Stimulated activated CD4-positive, alpha-beta T cell treated with anti-CD3 and anti-CD28 coated beads, TNF-alpha, amount 100 ng/mL, for 1 hour (primary cell): ENCODE measurements around the gene TRIM8.

Source experiments
- DNase-seq, 3 donors: peaks; one replicate each; pipeline ENCODE4 v3.0.0-alpha.2; 2020; ENCODE audit warnings: low read depth in 3 of 3, low spot score in 1 of 3

TRIM8 gene

DNA sequence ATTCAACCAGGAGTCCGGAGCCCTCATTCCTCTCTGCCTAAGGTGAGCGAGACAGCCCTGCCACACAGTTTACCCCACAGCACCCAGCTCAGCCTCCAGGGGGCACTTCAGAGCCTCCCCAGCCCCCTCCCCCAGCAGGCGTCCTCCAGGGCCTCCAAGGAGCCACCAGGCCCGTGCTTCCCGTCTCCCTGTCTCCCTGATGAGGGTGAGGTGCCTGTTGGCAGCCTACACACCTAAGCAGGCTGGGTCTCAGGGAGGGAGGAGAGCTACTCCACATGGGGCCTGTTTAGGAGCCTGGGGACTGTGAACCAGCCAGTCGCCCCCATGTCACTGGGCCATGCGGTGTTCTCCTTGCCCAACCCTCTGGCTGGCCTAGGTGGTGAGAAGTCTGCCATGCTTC is 28.9 kb upstream of the TRIM8 start:
- DNase-seq, result no peak

DNA sequence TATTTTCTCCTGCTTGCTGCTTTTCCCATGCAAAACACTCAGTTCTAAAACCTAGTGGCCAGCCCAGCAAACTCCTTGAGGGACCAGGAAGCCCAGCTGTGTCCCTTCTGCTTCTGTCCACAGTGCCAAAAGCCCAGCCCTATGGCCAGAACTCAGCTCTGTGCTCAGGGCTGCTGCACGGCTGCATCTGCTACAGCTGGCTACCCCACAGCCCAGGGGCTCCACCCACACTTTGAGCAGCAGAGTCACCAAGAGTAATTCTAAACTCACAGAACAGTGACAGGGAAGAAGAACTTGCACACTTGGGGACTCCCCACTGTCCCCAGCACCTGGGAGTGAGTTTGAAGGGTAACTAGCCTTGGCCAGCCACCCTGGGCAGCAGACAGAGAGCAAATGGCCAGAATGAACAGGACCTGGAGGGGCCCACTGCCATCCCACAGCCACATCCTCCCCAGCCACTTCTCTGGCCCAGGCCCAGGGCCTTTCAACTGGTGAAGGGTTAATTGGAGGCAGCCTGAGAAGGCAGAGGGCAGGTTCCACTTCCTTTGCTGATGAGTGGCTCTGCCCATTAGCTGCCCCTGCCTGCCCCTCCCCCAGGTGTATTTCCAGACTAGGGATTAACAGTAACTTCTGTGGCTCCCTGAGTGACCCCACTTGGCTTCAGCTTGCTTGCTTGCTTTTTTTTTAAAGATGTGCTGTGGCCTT is 28.1 kb upstream of the TRIM8 start:
- DNase-seq, result no peak

DNA sequence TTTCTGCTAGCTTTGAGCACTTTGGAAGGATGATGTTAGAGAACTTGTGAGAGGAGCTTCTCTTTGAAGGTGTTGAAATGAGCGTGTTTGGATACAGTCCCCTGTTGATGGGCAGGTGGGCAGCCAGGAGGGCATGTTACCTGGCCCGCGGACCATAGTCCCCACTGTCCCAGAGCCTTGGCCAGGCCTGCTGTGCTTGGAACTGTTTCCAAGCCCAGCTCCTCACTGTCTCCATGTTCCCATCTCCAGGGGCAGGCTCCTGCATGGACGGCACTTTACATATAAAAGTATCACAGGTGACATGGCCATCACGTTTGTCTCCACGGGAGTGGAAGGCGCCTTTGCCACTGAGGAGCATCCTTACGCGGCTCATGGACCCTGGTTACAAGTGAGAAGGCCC is 27.2 kb upstream of the TRIM8 start:
- DNase-seq, result no peak

DNA sequence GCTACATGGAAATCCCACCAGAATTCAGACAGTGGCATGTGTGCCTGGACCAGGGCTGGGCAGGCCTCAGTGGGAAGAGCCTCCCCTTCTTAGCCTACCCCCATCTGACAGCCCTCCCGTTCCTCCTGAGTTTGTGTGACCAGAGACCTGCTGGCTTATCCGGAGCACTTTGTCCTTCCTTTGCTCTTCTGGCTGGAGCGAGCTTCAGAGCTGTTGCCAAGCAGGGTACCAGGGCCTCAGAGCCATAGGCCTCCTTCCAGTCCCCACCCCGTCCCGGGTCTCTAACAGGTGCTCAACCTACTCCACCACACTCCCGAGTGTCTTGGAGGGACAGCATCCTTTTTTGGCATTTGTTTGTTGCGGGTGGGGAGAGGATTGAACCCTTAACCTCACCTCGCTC is 26.5 kb upstream of the TRIM8 start:
- no peak for DNase-seq

DNA sequence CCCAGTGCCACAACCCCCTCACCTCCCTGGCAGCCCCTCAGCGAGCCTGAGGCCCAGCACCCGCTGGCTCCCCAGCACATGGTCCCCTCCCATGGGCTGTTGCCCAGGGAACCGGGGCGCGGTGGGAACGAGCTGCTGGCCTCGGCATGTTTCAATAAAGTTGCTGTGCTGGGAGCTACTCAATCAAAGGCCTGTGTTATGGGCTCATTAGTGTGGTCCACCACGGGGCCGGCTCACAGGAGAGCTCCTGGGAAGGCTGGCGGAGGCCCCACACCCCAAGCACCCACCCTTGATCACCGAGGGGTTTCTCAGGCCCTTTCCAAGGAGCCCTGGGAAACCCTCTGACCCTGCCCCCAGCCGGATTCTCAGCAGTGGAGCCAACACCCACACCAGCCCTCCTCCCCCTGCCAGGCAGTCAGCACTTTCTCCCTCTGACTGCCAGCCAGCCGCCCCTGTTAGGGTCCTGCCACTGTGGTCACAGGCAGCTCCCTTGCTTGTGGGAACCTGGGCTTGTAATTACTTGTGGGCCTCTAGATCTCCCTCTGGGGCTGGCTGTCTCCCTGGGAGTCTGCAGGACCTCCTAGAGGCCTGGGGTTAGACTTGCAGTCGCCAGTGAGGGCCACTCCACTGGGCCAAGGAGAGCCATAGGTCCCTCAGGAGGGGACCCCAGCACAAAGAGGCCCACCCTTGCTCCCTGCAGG is 24.8 kb upstream of the TRIM8 start:
- DNase-seq, result no peak

DNA sequence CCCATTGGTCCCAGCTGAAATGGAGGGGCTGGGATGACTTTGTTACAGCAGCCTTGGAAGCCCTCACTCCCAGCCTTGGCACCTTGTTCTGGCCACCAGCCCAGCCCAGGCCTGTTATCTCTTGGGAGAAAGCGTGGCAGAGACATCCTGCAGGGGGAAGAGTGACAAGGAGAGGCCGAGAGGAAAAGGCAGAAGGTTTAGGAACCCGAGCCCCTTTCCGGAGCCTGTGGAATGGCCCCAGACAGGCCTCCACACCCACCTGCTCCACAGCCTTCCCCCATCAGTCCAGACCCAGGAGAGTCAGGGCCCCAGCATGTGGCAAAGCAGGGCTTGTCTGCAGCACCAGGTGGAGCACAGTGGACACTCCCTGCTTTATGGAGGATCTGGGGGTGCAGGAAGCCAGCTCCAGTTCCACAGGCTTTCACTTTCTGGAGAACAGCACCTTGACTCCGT is 24.1 kb upstream of the TRIM8 start:
- no peak for DNase-seq

DNA sequence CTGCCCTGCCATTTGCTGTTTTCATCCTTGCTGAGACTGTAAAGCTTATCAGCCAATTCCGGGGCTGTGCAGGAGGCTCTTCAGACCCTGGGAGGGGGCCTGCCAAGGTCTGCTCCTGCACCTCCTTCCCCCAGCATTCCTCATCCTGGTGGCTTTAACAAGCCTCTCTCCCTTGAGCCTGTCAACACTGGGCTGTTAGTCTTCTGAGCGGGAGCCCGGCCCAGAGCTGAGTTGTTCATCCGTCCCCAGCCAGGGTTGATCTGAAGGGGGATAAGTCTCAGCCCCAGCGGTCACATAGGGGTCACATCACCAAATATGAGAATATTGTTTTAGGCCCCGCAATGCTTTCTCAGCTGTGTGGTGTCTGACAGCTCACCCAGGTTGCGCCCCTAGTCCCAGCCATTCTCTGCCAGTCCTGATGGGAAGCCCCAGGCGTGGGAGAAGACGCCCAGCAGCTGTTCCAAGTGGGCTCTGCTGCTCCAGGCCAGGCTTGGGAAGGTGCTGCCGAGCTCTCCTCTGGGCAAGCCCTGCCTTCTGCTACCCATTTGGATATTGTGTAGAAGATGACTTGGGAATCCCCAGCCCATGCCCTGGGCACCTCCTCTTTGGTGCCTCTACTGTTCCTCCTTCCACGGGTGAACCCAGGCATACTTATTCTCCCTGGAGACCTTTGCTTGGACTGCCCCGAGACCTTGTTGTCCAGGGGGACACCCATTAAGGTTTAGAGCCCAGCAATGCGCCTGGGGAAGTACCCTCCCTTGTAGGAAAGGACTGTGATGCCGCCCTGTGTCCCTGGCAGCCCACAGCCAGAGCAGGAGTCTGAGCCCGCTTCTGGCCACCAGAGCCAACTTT is 23.5 kb upstream of the TRIM8 start:
- no peak for DNase-seq

DNA sequence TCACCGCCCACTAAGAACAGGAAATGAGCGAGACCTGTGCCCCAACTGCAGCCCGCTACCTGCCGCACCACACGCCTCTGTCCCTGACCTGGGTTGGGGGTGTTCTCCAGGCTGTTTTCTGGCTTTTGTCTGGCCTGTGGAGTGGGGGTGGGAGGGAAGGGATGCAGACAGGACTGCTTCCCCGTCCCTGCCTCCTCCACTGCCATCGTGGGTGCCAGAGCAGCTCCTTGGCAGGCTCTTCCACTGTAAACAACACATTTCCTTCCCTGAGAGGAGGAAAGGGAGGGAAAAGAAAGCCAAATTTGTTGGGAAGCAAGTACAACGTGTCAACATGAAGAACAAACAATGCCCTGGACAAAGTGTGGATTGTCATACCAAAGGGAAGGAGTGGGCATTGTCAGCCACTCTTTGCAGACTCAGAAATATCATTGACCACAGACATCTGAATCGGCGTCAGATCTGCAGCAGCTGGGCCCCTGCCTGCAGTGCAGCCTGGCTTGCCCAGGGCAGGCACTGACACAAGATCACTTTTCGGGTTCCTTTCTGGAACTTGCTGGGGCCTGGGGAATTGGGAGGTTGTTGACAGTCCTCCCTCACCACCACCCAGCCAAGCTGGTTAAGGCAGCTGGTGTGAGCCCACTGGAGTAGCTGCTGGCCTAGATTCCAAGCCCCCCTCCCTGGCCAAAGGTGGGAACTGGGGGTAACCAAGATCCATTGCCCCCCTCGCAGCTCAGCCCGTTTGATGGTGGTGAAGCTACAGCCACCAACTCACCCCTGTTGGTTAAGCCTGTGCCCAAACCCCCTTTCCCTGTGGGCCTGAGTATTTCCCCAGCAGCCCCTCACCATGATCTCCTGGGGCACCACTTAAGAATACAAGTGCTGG is 22.6 kb upstream of the TRIM8 start:
- no peak for DNase-seq

DNA sequence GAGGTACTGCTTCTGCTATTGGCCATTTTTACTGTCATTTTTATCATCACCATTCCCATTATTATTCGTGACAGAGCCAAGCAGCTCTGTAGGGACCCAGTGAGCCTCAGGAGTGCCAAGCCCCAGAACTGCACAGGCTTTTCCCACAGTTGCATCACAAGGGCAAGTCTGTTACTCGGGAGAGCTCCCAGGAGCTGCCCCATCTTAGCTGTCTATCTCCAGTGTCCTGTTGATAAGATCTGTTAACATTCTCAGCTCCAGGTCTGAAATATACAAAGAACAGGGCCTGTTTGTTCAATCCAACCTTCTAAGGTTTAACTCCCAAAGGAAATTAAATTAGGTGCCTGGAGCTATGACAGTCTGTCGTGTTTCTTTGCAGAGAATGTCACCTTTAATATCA is 20.2 kb upstream of the TRIM8 start:
- no peak for DNase-seq

DNA sequence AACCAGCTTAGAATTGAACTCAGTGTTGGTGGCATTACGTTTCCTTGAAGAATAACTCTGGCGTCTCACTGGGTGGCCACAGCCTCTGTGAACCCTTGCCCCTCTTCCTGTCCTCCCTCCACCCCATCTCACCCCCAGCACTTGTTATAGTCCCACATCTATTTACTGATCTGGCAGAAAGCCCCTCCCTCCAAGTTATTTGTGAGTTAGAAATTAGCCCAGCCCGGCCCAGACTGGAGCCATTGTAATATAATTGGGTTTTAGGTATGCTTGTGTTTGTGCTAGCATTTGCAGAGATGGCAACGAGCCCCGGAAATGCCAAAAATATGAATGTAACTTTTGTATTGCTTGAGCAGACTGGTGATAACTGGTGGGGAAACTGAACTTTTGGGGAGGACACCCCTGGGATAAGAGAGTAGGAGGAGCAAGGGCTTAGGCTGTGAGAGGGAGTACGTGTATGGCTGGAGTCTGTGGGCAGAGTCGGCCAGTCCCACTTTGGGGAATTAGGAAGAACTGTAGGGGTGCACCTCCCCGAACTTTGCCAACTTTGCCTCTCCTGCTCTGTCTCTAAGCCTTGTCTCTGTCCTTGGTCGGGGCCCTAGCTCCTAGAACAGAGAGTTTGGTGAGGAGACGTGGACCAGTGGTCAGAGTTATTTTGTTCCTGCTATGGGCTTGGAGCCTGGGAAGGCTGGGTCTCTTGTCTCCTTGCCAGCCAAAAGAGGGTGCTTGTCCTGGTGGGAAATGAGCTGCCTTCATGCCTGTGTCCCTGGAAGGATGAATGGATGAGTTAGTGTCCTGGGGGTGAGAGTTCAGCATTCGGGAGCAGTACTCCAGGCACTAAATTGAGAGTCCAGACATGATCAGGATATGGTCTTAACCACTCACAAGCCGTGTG is 19.3 kb upstream of the TRIM8 start:
- DNase-seq, result no peak

DNA sequence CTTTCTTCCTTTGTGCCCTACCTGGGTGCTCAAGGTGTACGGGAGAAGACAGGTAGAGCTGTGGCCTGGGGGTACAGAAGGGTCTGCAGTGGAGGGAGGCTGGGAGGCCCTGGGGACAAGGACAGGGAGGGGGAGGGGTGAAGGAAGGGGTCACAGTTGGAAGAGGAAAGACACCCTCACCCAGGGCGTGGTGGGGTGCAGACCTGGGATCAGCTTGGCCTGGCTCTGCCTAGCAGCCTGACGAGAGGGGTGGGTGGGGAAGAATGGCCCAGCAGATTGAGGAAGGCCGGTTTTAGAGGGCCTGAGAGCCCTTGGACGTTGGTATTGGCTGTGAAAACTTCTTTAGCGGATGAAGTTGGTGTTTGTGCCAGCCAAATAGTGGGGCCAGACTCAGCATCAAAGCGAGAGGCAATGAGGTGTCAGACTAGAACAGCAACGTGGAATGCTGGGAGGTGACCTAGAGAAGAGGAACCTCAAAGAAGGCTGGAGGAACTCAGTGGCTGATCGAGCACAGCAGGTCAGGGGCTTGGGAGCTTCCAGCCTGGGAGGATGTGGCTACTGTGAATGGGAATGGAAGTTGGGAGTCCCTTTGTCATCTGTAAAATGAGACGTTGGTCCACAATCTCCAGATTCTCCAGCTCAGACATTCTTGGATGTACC is 18.1 kb upstream of the TRIM8 start:
- no peak for DNase-seq

DNA sequence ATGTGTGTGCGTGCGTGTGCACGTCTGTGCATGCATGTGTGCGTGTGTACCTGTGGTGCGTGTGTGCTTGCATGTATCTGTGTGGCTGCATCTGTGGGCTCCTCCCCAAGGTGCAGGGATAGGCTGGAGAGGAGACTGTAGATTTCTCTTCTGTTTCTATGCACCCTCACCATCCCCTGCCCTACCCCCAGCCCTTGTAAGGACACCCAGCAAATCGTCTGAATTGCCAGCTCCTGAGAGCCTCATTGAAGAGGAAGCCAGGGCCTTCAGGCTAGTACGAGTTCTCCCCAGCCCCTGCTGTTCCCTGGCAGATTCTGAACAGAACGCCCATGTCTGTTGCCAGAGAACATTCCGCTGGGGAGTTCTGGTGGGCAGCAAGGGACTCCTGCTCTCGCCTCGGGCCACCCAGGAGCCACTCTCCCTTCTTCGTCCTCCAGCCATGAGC is 17.0 kb upstream of the TRIM8 start:
- DNase-seq, result no peak

DNA sequence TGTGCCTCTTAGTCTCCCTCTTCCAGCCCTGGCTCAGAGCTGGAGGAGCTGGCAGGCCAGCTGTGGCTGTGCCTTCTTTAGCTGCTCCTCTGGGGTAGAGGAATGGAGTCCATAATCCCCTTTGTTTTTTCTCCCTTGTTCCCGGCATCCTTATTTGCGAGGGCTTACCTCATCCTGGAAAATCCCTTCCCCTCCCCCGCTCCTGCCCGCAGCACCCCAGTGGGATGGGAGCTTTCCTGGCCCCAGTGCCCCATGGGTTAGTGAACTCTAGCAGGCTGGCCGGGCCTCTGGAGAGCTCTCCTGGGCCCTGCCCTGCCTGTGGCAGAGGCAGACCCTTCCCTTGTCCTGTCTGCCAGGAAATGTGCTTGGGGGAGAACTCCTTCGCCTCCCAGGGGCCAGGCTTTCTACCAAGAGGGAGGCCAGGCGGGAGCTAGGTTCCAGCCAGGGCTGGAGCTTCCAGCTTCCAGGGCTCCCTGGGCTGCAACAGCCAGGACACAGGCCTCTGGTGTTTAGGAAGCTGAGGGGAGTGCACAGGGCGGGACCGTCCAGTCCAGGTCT is 16.5 kb upstream of the TRIM8 start:
- DNase-seq, result no peak

DNA sequence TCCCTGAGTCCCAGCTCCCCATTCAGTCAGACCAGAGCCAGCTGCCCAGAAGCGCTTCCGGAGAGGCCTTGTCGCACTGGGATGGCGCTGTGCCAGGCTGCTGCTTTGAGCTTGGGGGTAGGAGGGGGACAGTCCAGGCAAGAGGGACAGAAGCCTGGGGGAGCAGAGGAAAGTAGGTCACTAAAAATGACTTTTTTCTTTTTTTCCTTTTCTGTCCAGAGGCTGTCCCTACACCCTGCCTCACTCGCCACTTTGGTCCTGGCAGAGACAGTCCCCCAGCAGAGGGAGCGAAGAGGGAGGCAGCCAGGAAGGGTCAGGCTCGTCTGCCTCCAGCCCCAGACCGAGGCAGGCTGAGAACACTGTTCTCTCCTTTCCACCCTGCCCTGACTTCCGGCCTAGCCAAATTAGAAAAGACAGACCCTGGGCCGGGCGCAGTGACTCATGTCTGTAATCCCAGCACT is 15.8 kb upstream of the TRIM8 start:
- DNase-seq, result no peak

DNA sequence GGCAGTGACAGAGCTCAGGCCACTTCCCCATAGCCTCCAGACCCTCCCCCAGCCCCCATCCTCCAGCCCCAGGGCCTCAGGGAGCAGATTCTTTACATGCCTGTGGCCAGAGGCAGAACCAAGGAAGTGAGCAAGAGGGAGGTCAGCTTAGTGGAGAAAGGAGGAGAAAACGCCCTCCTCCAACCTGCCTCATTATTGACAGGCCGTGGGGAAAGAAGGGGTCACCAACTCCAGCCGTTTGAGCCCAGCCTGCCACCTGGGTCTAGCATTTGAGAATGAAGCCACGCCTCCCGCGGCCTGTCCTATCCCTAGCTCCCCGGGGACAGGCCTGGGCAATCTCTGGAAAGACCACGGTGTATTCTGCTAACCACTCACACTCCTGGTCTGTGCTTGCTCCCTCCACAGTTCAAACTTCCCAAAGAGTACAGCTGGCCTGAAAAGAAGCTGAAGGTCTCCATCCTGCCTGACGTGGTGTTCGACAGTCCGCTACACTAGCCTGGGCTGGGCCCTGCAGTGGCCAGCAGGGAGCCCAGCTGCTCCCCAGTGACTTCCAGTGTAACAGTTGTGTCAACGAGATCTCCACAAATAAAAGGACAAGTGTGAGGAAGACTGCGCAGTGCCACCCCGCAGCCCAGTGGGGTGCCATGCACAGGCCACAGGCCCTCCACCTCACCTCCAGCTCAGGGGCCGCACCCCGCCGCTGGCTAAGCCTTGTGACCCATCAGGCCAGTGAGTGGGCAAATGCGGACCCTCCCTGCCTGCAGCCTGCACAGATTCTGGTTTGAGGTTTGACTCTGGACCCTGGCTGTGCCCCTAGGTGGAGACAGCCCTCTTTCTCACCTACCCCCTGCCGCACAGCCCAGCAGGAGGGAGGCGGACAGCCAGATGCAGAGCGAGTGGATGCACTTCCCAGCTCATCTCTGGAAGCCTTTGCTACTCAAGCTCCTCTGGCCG is 14.3 kb upstream of the TRIM8 start:
- DNase-seq, result no peak

DNA sequence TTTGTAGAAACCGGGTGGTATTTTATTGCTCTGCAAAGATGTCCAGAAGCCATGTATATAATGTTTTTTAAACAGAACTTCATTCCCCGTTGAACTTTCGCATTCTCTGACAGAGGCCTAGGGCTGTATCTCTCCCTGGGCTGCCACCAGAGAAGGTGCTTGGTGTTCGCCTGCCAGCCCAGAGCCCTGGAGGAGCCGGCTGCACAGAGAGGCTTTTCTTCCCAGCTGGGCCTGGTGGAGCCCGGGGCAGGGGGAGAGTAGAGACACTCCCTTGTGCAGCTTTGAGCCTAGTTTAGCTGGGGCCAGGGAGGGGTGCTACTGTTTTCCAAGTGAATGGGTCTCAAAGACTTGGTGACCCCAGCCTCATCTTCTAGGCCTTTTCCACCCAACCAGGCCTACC is 13.6 kb upstream of the TRIM8 start:
- DNase-seq, result no peak

DNA sequence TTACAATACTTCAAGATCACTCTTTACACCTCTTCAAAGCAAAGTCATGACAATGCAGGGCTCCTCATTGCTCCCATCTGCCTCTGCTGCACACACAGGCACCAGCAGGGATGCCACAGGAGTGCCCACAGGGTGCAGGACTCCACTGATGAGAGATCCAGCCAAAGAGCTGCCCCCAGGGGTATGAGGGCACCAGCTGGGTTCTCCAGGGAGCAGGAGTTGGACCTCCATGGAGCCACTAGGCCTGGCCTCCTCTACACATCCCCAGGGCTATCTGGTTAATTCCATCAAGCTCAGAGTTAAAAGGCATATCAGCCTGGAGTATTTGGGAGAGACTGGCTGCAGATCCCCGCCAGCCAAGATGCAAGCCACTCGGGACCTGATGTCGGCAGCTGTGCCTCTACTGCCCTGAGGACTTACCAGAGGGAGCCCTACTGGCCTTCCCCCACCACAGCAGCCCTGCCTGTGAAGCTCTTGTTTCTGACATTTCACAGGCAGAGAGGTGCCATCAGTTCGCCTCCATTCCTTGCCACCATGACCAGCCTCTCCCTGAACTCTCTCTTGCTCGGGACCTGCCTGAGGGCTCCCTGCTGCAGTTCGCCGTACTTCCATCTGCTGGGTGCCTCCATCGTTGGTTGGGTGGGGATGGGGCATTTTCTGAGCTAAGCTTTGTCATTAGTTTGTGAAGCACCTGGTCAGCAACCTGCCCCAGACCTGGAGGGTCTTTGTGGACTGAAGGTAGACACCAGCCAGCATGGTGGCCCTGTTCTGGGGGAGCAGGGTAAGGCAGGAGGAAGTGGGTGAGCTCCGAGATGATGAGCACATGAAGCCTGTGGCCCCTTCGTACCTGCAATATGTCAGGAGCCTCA is 12.5 kb upstream of the TRIM8 start:
- DNase-seq, result no peak
